AG08396 (cell line): ENCODE data around the gene NR3C2.

ENCODE experiments used
- DNase-seq: peaks from one replicate; pipeline ENCODE4 v3.0.0; 2012; ENCODE audit warnings: low spot score, mixed read lengths

NR3C2 gene

GRCh38 chr4:148435654-148436406, 6.4 kb downstream of the NR3C2 start:
- no peak for DNase-seq

GRCh38 chr4:148434075-148434773, 8.0 kb downstream of the NR3C2 start:
- no peak for DNase-seq

GRCh38 chr4:148431401-148431800, 10.8 kb downstream of the NR3C2 start:
- no peak for DNase-seq

GRCh38 chr4:148430854-148431253, 11.4 kb downstream of the NR3C2 start:
- no peak for DNase-seq

- DNase-seq: no peak
These were observed 13.0 kb downstream of the NR3C2 start for GRCh38 chr4:148429206-148429605.

GRCh38 chr4:148426643-148427042, 15.6 kb downstream of the NR3C2 start:
- no peak for DNase-seq

GRCh38 chr4:148425327-148426110, 16.7 kb downstream of the NR3C2 start:
- DNase-seq: no peak

- DNase-seq: no peak
These were observed 21.8 kb downstream of the NR3C2 start for GRCh38 chr4:148420397-148420796.

- DNase-seq: no peak
These were observed 26.7 kb downstream of the NR3C2 start for GRCh38 chr4:148415500-148415899.

GRCh38 chr4:148412460-148412994, 29.7 kb downstream of the NR3C2 start:
- DNase-seq: no peak

GRCh38 chr4:148405161-148405893, 36.9 kb downstream of the NR3C2 start:
- no peak for DNase-seq

GRCh38 chr4:148398988-148399387, 43.2 kb downstream of the NR3C2 start:
- no peak for DNase-seq

- DNase-seq: no peak
These were observed 44.4 kb downstream of the NR3C2 start for GRCh38 chr4:148397771-148398170.

- DNase-seq: no peak
These were observed 45.1 kb downstream of the NR3C2 start for GRCh38 chr4:148396986-148397673.

GRCh38 chr4:148395771-148396170, 46.4 kb downstream of the NR3C2 start:
- no peak for DNase-seq

GRCh38 chr4:148391056-148391455, 51.2 kb downstream of the NR3C2 start:
- no peak for DNase-seq

GRCh38 chr4:148390311-148390710, 51.9 kb downstream of the NR3C2 start:
- DNase-seq: no peak

- no peak for DNase-seq
These were observed 61.9 kb downstream of the NR3C2 start for GRCh38 chr4:148380291-148380690.

- peak; percentile 8 for DNase-seq
These were observed 66.1 kb downstream of the NR3C2 start for GRCh38 chr4:148376151-148376550.

GRCh38 chr4:148375584-148375983, 66.6 kb downstream of the NR3C2 start:
- no peak for DNase-seq

GRCh38 chr4:148373093-148373492, 69.1 kb downstream of the NR3C2 start:
- DNase-seq: no peak
